TTC549 (cell line): ENCODE data around the gene NOL9.
"Not testable (repeated sequence)": the region's sequence is repeated elsewhere in the genome, so short reads cannot be mapped to it uniquely, and the experiment has no call there.

Source experiments
- FAIRE-seq: peaks from 2 replicates; lab custom pipeline; 2012; peaks lifted over from hg19 to GRCh38; lab: Jason Lieb, UNC

The NOL9 gene

DNA sequence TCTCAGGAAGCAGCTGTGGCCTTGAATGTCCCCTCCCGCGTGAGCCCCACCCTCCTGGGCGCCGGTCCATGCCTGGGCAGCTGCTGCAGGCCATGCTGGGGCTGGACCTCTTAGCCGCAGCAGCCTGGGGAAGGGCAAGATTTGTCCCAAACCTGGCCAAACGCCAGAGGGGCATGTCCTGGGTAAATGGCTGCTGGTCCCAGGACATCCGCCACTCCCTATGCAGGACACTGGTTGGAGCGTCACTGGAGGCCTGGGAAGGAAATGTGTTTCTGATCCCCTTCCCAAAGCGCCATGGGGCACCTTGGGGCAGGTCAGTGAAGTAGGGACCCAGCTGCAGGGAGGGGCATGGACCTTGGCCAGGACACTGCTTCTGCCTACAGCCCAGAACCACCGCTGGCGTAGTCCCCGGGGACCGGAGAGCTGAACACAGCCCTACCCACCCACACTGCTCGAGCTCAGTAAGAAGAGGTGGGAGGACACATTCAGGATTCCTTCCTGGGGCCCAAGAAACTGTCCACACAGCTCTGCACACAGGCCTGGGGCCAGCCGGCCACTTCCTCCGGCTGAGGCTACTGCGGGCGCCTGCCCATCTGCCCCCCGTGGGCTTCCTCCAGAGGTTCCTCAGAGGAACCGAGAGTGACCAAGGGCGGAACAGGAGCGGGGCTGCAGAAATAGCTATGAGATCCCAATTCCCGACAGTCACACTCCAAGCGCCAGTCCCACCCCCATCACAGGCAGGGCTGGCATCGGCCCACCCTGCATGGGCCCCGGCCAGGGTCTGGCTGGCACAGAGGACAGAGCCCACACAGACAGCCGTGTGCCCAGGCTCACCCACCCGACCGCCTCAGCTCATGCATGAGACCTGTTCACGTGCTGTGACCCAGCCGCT is 52.1 kb downstream of the NOL9 start:
- FAIRE-seq: no peak

DNA sequence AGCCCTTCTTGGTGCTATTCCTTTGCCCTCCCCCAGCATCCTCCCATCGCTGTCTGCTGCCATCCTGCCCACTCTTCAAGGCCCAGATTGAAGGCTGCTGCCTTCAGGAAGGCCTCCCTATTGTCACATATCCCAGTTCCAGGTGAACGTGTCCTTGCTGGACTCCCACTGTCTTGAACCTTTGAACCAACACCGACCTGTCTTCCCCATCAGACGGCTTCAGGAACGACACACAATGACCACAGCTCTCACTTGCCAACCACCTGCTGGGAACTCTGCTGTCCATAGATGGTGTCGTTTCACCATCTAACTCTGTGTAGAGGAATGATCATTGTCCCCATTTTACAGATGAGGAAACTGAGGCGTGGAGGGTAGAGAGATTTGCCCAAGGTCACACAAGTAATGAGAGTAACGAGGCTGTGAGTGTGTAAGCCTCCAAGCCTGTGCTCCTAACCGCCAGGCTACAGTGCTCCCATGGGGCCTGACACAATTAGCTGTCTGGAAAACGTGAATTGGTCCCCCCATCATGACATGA is 53.0 kb downstream of the NOL9 start:
- FAIRE-seq: no peak

DNA sequence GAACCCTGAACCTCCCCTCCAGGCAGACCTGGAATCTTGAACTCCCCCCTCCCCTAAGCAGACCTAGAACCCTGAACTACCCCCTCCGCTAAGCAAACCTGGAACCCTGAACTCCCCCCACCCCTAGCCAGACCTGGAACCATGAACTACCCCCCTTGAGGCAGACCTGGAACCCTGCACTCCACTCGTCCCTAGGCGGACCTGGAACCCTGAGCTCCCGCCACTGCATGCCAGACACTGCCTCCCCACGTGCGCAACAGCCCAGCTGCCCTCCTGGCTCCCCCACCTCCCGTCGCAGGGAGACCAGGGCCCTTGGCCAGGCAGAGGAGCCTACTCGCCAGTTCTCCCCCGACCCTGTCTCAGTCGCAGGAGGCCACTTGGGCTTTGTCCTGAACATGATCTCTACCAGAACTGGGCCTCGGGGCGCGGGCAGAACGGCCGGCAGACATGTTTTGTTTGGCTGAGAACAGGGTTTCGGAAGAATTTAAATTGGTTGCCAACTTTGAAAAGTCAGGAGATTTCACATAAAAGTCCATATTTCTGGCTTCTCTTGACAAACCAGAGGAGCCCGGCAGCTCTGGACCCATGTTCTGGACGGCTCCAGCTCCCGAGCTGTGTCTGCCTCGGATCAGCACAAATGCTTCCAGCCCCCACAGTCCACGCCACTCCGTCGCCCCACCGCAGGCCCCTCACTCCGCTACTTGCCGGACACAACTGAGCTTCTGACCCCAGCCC is 53.6 kb downstream of the NOL9 start:
- no peak for FAIRE-seq

DNA sequence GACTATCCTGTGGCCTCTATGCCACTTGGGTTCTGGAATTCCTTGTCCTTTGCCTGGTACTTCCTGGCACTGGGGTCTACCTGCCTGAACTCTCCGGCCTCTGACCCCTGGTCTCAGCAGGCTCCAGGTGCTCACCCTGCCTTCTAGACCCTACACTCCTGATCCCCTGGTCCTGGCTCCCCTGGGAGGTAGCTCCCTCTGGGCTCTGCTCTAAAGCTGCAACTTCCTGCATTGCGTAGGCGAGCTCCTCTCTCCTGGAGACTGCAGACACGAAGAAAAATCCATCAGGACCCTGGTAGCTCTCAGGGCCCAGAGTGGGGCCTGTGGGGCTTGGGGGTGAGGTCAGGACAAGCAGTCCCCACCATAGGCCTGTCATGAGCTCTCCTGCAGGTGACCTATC is 55.0 kb downstream of the NOL9 start:
- no peak for FAIRE-seq

DNA sequence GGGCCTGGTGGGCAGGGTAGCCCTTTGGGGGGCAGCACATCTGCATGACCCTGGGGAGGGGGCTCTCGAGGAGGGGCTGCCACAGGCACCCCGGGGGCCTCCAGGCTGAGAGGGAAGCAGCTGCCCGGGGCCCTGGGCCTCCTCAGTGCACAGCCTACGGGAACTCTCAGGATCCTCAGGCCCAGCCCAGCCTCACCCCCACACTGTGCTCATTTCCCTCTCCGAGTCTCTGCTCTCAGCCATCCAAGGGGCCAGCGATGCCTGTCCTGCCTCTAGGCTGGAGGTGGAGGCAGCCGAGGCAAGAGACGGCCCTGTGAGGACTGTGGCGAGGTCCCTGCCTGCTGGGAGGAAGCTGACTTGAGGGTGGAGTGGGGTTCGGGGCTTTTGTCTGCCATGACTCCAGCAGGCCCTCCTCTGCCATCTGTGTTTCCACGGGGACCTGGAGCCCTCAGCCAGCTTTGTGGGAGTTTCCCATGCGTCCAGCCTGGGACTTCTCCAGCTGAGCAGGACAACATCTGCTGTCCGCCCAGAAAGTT is 55.7 kb downstream of the NOL9 start:
- FAIRE-seq: no peak

DNA sequence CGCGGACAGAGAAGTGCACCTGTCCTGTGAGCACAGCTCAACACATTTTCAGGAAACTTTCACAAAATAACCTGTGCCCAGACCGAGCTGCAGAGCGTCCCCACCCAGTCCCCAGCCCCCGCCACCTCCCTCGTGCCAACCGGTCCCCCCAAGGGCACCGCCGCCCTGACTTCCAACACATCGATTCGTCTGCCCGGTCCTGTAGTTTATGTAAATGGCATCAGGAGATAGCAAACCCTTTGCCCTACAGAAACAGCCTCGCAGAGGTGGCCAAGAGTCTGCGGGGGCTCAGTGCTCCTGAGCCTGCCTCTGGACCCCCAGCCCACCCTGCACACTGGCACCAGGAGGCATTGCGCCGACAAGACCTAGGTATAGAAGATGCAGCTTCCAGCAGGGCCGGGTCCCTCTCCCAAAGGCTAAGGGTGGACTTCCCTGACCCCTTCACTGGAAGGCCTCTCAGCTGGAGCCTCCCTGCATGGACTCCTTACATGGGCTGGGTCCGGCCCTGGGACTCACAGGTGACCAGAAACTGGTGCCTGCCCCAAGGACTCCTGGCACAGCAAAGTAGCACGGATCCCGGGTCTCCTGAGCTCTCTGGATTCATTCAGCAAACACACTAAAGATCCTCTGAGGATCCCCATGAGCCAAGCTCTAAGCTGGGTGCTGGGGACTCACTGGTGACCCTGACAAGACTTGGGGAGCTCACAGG is 56.3 kb downstream of the NOL9 start:
- FAIRE-seq: no peak

DNA sequence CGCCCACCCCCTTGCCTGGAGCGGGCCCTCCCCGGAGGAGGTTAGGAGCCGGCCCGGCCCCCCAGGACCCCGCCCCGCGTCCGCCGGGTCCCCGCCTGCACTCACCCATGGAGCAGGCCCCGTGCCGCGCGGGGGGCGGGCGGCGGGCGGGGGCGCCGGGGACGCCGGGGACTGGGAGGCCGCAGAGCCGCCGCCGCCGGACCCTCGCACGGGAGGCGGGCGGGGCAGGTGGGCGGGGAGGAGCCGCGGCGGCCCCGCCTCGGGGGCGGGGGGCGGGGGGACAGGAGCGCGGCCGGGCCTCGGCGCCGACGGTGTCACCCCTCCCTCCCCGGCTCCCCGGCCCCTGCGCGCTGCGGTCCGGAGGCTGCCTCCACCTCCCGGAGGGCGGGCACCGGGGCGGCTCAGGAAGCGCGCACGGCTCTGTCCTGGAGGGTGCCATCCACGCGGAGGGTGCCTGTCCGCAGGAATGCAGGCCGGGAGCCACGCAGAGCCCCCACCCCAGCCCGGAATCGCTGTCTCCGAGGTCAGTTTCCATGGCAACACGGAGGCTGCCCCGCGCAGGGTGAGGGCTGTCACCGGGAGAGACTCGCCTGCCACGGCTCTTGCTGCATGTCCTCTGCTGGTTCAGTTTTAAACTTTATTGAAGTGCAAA is 57.0 kb downstream of the NOL9 start:
- no peak for FAIRE-seq

DNA sequence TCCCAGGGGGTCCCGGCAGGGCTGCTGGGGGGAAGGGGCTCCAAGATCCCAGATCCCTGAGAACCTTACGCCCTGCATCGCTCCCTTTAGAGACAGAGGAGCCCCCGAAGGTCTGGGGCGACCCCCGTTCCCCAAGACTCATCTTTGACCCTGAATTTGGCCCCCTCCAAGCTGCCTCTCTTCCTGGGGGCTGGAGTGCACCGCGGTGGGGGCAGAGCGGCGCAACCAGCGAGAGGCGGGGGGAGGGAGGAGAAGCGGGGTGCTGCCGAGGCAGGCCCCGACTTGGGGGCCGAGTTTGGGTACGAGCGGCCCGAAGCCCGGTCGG is 57.5 kb downstream of the NOL9 start:
- FAIRE-seq: no peak

DNA sequence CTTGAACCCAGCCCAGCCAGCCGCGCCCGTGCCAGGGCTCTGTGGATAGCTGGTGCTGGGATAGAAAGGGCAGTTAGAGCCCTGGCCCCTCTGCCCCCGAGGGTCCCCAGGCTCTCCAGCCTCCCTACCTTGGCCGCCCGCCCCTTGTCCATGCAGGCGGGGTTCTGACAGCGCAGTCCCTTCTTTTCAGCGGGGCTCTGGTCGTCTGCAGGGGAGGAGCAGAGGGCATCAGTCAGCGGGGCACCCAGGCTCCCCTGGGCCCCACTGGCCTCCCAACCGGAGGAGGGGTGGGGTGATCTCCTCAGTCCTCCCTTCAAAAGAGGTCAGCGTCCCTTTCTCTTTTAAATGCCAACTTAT is 58.0 kb downstream of the NOL9 start:
- FAIRE-seq: no peak

DNA sequence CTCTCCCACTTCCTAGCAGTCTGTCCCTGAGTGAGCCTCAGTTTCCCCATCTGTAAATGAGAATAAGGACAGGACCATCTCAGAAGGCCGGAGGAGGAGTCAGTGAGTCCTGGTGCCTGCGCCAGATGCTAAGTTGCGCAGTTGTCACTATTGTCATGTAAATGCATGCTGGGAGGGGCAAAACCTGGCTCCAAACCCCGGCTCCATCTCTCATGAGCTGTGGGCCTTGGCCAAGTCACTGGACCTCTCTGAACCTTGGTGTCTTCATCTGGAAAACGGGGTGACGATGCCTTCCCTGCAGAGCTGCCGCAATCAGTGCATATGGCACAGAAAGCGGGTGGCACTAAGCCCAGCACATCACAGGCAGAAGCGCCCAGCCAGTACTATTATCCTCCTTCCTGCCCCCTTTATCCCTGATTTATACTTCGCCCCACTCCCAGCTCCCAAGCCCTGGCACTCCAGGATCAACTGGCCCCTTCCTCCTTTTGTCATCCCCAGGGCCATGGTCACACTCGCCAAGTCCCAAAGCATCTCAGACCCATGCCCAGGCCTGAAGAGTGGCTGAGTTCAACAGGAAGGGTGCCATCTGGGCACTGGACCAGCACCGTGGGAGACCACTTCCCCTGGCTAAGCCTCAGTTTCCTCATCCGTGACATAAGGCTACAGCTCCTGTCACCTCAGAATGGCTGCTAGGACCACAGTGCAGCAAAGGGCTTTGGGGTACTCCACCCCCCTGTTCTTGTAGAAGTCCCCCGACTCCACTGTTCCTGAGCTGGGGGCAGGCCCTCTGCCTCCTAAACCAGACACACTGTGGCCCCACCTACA is 58.6 kb downstream of the NOL9 start:
- FAIRE-seq: no peak

DNA sequence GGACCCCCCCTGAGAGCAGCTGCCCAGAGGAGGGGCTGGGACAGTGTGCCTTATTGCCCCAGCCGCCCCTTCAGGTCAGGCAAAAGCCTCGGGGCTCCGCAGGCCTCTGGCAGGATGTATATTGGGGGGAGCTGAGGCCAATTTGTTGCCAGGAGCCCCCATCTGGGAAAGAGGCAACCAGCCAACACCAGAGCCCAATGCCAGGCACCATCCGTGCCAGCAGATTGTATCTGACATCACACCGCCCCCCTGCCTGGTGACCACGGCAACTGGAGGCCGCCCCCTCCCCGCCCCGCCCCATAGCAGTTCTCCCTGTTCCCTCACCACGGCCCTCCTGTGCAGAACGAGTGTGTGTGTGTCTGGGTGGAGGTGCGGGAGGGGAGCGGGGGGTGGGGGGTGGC is 59.3 kb downstream of the NOL9 start:
- no peak for FAIRE-seq

DNA sequence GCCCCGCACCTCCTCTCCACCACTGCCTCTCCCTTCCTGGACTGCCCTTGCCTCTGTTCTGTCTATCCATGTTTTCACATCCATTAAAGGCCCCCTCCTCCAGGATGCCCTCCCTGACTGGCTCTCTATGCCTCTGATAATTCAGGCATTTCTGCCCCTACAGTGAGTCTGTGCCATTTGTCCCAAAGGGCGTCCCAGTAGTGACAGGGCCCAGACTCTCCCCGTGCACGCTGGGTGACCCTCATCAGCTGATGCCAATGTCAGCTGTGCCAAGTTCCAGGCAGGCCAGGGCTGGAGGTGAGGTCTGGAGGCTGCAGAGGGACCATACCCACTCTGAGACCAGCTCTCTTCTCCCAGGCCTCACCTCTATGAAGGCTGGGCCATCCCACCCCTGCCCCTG is 59.7 kb downstream of the NOL9 start:
- FAIRE-seq: no peak

DNA sequence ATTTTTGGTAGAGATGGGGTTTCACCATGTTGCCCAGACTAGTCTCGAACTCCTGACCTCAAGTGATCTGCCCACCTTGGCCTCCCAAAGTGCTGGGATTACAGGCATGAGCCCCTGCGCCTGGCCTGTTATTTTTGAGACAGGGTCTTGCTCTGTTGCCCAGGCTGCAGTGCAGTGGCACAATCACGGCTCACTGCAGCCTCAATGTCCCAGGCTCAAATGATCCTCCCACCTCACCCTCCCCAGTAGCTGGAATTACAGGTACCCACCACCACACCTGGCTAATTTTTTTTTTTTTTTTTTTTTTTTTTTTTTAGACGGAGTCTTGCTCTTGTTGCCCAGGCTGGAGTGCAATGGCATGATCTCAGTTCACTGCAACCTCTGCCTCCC is 60.5 kb downstream of the NOL9 start:
- not testable (repeated sequence) for FAIRE-seq

DNA sequence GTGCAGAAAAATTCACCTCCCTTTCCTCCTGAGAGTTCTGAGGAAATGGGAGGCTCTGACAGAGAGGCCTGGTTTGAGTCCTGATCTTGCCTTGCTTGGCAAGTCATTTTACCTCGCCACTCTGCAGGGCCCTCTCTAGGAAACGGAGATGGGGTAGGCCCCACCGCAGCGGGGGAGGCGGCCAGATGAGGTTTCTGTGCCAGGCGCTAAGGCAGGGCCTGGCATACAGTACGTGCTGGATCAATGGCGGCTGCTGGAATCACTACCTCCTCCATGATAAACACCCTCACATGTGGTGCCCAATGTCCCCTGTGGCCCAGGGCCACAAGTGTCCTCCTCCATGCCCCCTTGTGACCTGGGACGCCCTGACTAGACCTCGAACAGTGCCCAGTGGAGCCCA is 62.3 kb downstream of the NOL9 start:
- no peak for FAIRE-seq

DNA sequence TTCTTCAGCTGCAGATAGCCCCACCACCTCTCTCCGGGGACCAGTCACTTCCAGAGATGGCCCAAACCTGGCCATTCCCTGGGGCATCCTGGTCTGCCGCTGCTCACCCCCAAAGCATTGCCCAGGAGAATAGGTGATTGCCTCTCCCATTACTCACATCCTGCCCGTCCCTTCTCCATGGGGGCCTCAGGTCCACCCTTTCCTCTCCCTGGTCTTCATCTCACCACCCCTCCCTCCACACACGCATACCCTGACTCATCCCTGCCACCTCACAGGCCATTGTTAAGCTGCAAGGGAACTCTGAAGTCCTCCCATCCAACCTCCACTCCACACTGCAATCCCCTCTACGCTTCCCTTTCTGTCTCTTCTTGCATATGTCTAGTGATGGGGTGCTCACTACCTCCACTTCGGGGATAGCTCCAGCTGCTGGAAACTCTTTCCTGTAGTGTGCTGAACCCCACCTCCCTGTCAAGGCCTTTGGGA is 62.8 kb downstream of the NOL9 start, which contains the start of gene PLEKHG5:
Gene PLEKHG5, minus strand, starts transcription at position 188 of the 483 bp plus-strand sequence. CDS start 14,096 bp downstream, outside the sequence.
- no peak for FAIRE-seq

DNA sequence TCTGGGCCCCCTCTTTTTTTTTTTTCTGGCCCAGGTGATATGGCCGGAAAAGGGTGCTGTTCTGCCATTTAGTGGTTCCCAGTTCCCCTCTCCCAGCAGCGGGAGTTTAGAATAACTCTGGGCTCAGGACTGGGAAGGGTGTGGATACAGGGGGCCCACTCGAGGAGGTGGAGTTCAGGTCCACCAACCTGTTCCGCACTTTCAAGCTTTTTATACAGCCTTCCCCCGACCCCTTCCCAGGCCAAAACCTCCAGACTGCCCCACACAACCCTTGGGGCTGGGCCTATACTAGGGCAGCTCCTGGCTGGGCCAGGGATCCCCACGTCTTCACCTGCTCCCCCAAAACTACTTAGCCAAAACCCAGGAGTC is 63.2 kb downstream of the NOL9 start:
- no peak for FAIRE-seq

DNA sequence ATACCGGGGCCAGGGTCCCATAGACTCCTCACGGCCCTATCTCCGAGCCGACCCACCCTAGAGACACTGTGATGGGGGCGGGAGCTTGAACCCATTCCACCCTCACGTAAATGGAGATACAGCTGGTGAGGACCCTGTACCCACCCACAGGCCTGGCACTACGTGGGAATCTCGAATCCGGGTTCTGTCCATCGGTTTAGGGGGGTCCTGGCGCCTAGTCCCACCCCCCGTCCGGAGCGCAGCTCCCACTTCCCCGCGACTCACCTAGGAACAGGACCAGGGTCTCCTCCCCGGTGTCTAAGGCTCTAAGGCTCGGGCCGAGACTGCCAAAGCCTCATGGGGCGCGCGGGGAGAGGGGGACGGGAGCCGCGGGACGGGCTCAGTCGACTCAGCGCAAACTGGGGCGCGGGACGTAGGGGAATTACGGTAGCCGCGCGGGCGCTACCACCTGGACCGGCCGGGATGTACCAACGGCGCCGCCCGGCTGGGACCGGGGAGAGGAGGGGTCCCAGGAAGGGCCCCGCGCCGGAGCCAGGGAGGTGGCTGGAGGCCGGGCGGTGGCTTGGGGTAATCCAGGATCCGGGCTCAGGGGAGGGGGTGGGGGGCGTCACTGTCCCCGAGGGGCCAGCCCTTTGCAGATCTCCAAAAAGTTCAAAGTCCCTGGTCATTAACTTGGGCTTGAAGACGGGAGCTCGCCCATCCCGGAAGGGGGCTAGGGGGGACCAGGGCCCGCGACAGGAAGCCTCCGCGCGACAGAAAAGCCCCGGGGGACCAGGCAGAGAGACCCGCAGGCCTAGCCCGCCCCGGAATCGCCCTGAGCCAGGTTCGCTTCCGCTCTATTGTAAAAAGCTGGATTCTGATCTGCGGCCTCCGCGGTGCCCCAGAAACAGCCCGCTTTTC is 63.9 kb downstream of the NOL9 start:
- FAIRE-seq: no peak

DNA sequence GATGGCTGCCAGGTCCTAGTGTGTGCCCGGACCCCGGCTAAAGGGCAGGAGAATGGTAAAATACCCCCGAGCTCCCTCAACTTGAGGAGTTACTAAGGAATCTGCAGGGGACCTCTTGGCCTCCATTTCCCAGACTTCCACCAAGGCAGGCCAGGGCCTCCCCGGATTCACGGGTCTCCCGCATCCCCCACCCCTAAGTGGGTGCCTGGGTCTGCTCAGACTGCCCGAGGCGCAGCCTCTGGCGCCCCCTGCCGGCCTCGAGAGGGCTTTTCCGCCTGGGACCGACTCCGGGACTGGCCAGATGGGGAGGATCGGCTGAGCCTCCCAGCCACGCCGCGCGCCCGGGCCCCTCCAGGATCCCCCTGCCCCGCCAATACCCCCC is 64.5 kb downstream of the NOL9 start:
- FAIRE-seq: no peak

DNA sequence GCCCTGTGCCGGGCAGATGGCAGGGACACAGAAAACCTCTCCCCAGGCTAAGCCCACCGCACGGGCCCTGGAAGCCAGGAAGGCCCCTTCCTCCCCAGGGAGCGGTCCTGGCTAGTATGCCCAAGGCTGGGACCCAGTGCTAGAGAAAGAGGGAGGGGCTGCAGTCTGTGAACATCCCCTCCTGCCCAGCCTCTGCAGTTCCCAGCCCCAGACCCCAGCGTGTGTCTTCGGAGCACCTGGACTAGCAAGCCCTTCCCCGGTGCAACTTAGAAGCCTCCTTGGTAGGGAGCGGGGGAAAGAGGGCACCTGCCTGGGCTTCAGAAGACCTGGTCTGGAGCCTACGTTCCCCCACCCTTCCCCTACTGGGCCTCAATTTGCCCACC is 64.9 kb downstream of the NOL9 start:
- FAIRE-seq: no peak
